ENCODE measurements around the gene BAIAP2. TPM values are rescaled to one million over a fixed set of nuclear protein-coding genes. Genes with fewer than 3 reads are reported as not detected.
A peak's percentile ranks its signal among the peaks of the same experiment; 100 is the strongest.

BAIAP2 gene
- total and polyA plus RNA-seq, 2 donors (not counting 3 experiments of a cell fraction or from before 2014, with no cell fraction given) = 12.3 to 18.6 TPM

DNA sequence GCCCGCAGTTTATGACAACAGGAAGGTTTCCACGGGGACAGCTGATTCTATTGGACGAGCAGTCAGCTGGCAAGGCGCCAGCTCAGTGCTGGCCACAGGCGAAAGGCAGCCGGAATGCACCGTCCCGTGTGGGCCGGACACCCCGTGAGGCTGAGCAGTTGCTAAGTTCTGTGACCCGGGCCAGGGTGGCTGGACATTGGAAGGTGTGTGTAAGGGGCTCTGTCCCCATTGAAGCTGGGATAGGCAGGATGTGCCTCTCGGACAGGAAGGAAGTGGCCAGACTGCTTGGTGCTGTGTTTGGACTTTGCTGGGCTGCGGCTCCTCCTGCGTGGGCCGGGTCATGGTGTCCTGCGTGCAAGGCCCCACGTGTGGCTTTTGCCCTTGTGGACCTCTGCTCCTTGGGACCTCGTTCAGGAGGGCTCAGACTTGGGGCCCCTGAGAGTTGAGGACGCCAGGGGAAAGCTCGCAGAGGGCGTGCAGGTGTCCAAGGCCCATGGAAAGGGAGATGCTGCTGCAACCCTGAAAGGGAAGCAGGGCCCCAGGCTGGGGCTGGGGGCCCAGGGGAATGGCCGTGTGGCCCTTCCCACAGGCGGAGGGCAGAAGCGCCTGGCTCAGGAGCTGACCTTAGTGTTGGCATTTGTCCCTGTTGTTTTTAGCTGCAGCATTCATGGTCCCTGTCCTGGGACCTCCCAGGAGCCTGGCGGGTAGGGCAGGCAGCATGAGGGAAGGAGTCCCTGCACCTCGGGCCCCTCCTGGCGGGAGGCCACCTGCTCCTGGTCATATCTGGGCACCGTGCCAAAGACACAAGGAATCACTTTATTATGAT lies 10.0 kb downstream of the BAIAP2 start:
- Histone ChIP-seq H3K27me3 (ENCODE audit: control insufficient read depth in 2 of 2, insufficient read depth in 2 of 2, low read length in 2 of 2) (no peaks in the 10 kb centered on the region), H3K4me1 (ENCODE audit: control insufficient read depth, extremely low read depth, insufficient read depth, low read length) (peaks cover 29% of the 10 kb centered on the region), H3K9ac (replicated peaks; ENCODE audit: extremely low read depth, insufficient read depth, low read length) (no peak overlapping the region), H3K36me3 (ENCODE audit: control insufficient read depth in 2 of 2, extremely low read depth in 1 of 2, insufficient read depth in 2 of 2, low read length in 2 of 2) (no peaks in the 10 kb centered on the region), H3K9me3 (replicated peaks; ENCODE audit: control insufficient read depth, insufficient read depth, low read length) (no peaks in the 10 kb centered on the region), H3K4me2 (ENCODE audit: insufficient read depth, low read length) (peak overlapping the region; percentile 0), H3K27ac (ENCODE audit: insufficient read depth, low read depth, low read length) (peak overlapping the region; percentile 43), H3K79me2 (ENCODE audit: control insufficient read depth, insufficient read depth, low read length) (peaks cover 2% of the 10 kb centered on the region), H3K9me1 (replicated peaks; ENCODE audit: control insufficient read depth, extremely low read depth, insufficient read depth, low read length) (no peaks in the 10 kb centered on the region), H2AFZ (ENCODE audit: low read depth, low read length) (no peak overlapping the region), H4K20me1 (replicated peaks; ENCODE audit: control insufficient read depth, extremely low read depth, insufficient read depth, low read length) (no peaks in the 10 kb centered on the region), H3K4me3 (replicated peaks in 1 of 3; ENCODE audit: insufficient read depth in 1 of 3, low read depth in 1 of 3, low read length in 3 of 3) (no peak overlapping the region)
- TF ChIP-seq POLR2AphosphoS5 (IDR thresholded peaks at IDR 0.05; ENCODE audit: insufficient read depth, low read depth, low read length) (peak; percentile 44), POLR2A (IDR thresholded peaks at IDR 0.05; ENCODE audit: low read depth, low read length) (no peak)
- no TSS peak for BruUV-seq (replicated peaks)
- POLR2A ChIA-PET = no interaction called here
- CTCF ChIA-PET = interaction anchor here (0.8 to 1.8 kb wide), 6 partner anchors 12 to 57 kb away, joined by 3 to 7 read pairs (median 4); no protein-coding TSS in a partner anchor
- peak; percentile 93 for FAIRE-seq
- intact Hi-C loops (cut with micrococcal nuclease) (loop anchor here (1.0 kb wide), 1 partner anchor 11 kb away; no protein-coding TSS in a partner anchor), dilution Hi-C loops (cut with MboI; ENCODE audit: extremely low pct_ligation_motif_present, low sequenced_read_pairs) (no loop called here)
- DNase-seq (ENCODE audit: low read depth, low spot score) = peak; percentile 85

DNA sequence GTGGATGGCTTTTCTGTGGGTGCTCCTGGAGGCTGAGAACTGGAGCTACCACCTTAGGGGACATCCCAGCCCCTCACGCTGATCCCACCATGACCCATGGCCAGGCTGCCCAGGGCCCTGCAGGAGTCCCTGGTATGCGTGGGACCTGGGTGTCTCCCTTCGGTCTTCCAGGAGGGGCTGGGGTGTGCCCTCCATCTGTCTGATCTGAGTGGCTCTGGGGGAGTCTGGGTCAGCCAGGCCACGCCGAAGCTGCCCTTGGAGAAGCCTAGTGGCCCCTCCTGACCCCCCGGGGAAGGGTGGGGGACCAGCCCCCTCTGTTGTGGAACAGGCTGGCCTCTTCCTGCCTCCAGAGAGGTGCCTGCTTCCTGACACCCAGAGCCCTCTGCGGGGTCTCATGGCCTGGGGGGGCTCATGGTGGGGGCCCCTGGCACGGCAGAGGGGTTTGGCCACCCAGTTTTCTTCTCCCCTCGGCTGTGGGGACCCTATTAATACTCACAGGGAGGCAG lies 10.7 kb downstream of the BAIAP2 start:
- Histone ChIP-seq H3K9ac (replicated peaks; ENCODE audit: extremely low read depth, insufficient read depth, low read length) (no peak overlapping the region), H3K27me3 (ENCODE audit: control insufficient read depth in 2 of 2, insufficient read depth in 2 of 2, low read length in 2 of 2) (no peaks in the 10 kb centered on the region), H3K4me1 (ENCODE audit: control insufficient read depth, extremely low read depth, insufficient read depth, low read length) (peaks cover 26% of the 10 kb centered on the region), H3K4me2 (ENCODE audit: insufficient read depth, low read length) (no peak overlapping the region), H4K20me1 (replicated peaks; ENCODE audit: control insufficient read depth, extremely low read depth, insufficient read depth, low read length) (no peaks in the 10 kb centered on the region), H3K4me3 (replicated peaks in 1 of 3; ENCODE audit: insufficient read depth in 1 of 3, low read depth in 1 of 3, low read length in 3 of 3) (no peak overlapping the region), H3K79me2 (ENCODE audit: control insufficient read depth, insufficient read depth, low read length) (peaks cover 2% of the 10 kb centered on the region), H3K36me3 (ENCODE audit: control insufficient read depth in 2 of 2, extremely low read depth in 1 of 2, insufficient read depth in 2 of 2, low read length in 2 of 2) (no peaks in the 10 kb centered on the region), H3K9me3 (replicated peaks; ENCODE audit: control insufficient read depth, insufficient read depth, low read length) (no peaks in the 10 kb centered on the region), H2AFZ (ENCODE audit: low read depth, low read length) (no peak overlapping the region), H3K9me1 (replicated peaks; ENCODE audit: control insufficient read depth, extremely low read depth, insufficient read depth, low read length) (no peaks in the 10 kb centered on the region), H3K27ac (ENCODE audit: insufficient read depth, low read depth, low read length) (peak overlapping the region; percentile 43)
- DNase-seq (ENCODE audit: low read depth, low spot score) = no peak
- intact Hi-C loops (cut with micrococcal nuclease) (no loop called here), dilution Hi-C loops (cut with MboI; ENCODE audit: extremely low pct_ligation_motif_present, low sequenced_read_pairs) (no loop called here)
- ChIA-PET CTCF (interaction anchor here (1.2 to 1.8 kb wide), 6 partner anchors 12 to 56 kb away, joined by 3 to 7 read pairs (median 4); no protein-coding TSS in a partner anchor), POLR2A (interaction anchor here (0.5 kb wide), 1 partner anchor 57 kb away, joined by 5 read pairs; no protein-coding TSS in a partner anchor)
- TF ChIP-seq GATA2 (IDR thresholded peaks at IDR 0.05; ENCODE audit: insufficient read depth, insufficient read length, low read depth, low read length) (no peak), JUN (IDR thresholded peaks at IDR 0.05; ENCODE audit: borderline replicate concordance, insufficient read depth, insufficient read length, low read depth) (no peak), FOS (IDR thresholded peaks at IDR 0.05; ENCODE audit: borderline replicate concordance, insufficient read depth, low read length) (no peak), POLR2A (IDR thresholded peaks at IDR 0.05; ENCODE audit: low read depth, low read length) (no peak), EZH2 (IDR thresholded peaks at IDR 0.05; ENCODE audit: borderline replicate concordance, low read depth, low read length, severe bottlenecking) (no peak), MYC (IDR thresholded peaks at IDR 0.05; ENCODE audit: low read depth, low read length) (no peak), POLR2AphosphoS5 (IDR thresholded peaks at IDR 0.05; ENCODE audit: insufficient read depth, low read depth, low read length) (no peak)
- TF ChIP-seq, protein P1, sequence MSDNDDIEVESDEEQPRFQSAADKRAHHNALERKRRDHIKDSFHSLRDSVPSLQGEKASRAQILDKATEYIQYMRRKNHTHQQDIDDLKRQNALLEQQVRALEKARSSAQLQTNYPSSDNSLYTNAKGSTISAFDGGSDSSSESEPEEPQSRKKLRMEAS (IDR thresholded peaks at IDR 0.05; ENCODE audit: insufficient read depth, insufficient read length) = no peak
- TF ChIP-seq, protein P2, sequence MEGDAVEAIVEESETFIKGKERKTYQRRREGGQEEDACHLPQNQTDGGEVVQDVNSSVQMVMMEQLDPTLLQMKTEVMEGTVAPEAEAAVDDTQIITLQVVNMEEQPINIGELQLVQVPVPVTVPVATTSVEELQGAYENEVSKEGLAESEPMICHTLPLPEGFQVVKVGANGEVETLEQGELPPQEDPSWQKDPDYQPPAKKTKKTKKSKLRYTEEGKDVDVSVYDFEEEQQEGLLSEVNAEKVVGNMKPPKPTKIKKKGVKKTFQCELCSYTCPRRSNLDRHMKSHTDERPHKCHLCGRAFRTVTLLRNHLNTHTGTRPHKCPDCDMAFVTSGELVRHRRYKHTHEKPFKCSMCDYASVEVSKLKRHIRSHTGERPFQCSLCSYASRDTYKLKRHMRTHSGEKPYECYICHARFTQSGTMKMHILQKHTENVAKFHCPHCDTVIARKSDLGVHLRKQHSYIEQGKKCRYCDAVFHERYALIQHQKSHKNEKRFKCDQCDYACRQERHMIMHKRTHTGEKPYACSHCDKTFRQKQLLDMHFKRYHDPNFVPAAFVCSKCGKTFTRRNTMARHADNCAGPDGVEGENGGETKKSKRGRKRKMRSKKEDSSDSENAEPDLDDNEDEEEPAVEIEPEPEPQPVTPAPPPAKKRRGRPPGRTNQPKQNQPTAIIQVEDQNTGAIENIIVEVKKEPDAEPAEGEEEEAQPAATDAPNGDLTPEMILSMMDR (IDR thresholded peaks at IDR 0.05; ENCODE audit: extremely low read depth in 1 of 2, insufficient read depth in 1 of 2, low read depth in 1 of 2, low read length in 2 of 2) = no peak
- BruUV-seq (replicated peaks) = no TSS peak
- FAIRE-seq = no peak

All from endothelial cell of umbilical vein (primary cell).